Kidney epithelial cell (primary cell): ENCODE measurements around the gene PRR33. TPM values are rescaled to one million over a fixed set of nuclear protein-coding genes. Genes with fewer than 3 reads are reported as not detected.

Source experiments
- DNase-seq: peaks from one replicate; pipeline ENCODE4 v3.0.0-alpha.2; 2010; ENCODE audit warnings: low read depth
- H3K27me3 ChIP-seq: 2 replicates; pipeline ENCODE4 v1.6.0; 2011; ENCODE audit warnings: low read length; ENCODE audit not compliant: control insufficient read depth, insufficient read depth
- H3K36me3 ChIP-seq: 2 replicates; pipeline ENCODE4 v1.5.1; 2011; ENCODE audit warnings: low read length; ENCODE audit not compliant: control insufficient read depth, insufficient read depth
- H3K4me3 ChIP-seq: 2 replicates; pipeline ENCODE4 v1.5.1; 2011; ENCODE audit warnings: low read depth, mild to moderate bottlenecking, control low read depth, low read length
- total RNA-seq: library from RNA; depleted of rRNA; stranded (reverse); fragments of >200 nt; gene quantifications from 2 replicates; pipeline ENCODE4 v1.2.3, GENCODE V29; 2015
- TF ChIP-seq, protein P1 (sequence below): IDR thresholded peaks from 2 replicates; pipeline ENCODE4 v1.5.1; 2011; ENCODE audit warnings: mild to moderate bottlenecking, moderate library complexity, low read length, control low read depth, inconsistent platforms; ENCODE audit not compliant: insufficient read depth, poor library complexity, severe bottlenecking

PRR33 gene
- total RNA-seq, 1 donor from 2014 or later, result not detected

DNA sequence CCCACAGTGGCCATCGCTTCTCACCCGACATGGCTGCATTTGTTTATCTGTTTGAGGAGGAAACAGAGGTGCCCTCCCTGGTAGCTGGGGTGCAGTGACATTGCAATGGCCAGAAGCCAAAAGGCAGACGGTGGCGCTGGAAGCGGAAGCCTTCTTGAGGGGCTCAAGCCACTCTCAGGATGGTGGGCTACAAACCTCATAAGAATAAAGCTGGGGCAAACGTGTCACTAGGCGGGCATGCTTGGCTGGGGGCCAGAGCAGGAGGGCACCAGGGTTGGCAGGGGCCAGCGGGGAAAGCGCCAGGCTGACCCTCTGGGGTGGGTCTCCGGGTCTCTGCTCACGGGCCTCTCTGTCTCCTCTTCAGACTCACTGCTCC lies 40.4 kb upstream of the PRR33 start:
- TF ChIP-seq, protein P1, sequence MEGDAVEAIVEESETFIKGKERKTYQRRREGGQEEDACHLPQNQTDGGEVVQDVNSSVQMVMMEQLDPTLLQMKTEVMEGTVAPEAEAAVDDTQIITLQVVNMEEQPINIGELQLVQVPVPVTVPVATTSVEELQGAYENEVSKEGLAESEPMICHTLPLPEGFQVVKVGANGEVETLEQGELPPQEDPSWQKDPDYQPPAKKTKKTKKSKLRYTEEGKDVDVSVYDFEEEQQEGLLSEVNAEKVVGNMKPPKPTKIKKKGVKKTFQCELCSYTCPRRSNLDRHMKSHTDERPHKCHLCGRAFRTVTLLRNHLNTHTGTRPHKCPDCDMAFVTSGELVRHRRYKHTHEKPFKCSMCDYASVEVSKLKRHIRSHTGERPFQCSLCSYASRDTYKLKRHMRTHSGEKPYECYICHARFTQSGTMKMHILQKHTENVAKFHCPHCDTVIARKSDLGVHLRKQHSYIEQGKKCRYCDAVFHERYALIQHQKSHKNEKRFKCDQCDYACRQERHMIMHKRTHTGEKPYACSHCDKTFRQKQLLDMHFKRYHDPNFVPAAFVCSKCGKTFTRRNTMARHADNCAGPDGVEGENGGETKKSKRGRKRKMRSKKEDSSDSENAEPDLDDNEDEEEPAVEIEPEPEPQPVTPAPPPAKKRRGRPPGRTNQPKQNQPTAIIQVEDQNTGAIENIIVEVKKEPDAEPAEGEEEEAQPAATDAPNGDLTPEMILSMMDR, result no peak
- peaks cover 15% of the 10 kb centered on the region for H3K27me3 ChIP-seq
- no peaks in the 10 kb centered on the region for H3K36me3 ChIP-seq
- DNase-seq, result no peak
- H3K4me3 ChIP-seq, result no peak overlapping the region

DNA sequence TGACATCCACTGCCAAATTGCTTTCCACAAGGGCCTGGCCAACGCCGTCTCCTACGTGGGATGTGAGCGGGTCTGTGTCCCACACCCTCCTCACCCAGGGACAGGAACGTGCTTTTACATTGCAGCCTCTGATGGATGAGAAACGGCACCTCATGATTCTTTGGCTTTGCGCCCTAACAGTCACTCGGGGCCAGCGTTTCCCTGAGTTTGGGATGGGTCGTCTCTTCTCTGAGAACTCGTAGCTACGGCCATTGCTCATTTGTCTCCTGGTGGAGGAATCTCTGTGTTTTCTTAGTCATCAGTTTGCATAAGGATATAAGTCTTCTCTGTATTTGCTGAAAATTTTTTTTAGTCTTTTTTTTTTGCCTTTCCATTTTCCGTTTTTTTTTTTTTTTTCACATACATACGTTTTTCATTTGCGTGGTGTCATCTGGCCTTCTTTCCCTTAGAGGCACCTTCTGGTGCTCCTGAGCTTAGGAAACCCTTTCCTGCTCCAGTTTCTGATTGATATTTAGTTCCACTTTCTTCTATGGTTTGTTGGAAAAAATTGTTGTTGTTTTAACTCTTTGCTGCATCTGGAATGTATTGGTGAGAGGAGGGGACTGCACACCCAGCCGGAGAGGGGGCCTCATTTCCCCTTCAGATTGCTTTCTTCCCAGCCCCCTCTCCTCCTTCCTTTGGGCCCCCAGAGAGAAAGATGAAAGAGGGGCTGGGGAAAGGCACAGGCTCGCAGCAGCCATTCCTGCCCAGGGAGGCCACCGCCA lies 39.8 kb upstream of the PRR33 start:
- TF ChIP-seq, protein P1, result no peak
- Histone ChIP-seq H3K27me3 (peaks cover 15% of the 10 kb centered on the region), H3K36me3 (no peaks in the 10 kb centered on the region), H3K4me3 (no peak overlapping the region)
- DNase-seq, result no peak

DNA sequence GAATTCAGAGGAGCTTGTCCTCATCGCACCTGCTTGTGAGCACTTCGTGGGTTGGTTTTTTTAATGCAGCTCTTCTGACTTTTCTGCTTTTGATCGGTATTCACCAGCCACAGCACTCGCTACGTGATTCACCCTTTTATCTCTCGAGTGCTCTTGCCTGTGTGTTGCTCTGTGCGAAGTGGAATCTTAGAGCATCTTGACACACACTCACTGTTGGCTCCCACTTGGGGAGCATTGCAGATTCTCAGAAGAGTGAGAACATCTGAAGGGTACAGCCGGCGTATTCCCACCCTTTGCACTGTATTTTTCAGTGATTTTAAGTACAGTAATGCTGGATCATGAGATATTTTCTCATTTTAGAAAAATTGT lies 38.8 kb upstream of the PRR33 start:
- peaks cover 17% of the 10 kb centered on the region for H3K27me3 ChIP-seq
- H3K4me3 ChIP-seq, result no peak overlapping the region
- TF ChIP-seq, protein P1, result no peak
- DNase-seq, result no peak
- no peaks in the 10 kb centered on the region for H3K36me3 ChIP-seq

DNA sequence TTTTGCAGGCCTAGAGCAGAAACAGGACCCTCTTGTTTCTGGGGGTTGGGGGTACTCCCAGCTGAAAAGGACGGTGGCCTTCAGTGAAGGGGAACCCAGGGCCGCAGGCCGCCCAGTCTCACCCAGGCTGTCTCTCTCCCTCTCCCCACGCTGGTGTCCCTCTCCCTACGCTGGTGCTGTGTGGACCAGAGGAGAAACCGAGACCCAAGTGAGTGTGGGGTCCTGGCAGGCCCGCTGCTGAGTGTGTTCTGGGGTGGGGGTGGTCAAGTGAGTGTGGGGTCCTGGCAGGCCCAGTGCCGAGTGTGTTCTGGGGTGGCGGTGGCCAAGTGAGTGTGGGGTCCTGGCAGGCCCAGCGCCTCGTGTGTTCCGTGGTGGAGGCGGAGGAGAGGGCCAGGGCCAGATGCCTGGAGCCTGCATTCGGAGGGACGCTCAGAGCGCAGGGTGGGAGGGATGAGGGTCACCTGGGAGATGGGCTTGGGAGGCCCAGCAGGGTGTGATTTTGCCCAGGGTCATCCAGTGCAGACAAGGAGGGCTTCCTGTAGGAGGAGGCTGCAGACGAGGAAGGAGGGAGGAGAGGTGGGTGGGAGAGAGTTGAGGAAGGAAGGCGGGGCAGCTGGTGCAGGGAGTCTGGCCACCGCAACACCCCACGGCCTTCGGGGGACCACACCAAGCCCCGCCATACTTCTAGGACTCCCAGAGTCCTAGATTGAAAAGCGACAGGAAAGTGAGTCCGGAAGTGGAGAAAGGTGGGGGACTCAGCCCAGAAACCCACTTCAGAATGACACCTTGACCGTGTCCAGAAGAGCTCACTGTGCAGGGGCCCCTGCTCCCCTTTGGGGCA lies 38.1 kb upstream of the PRR33 start:
- TF ChIP-seq, protein P1, result no peak
- no peak overlapping the region for H3K4me3 ChIP-seq
- no peak for DNase-seq
- peaks cover 17% of the 10 kb centered on the region for H3K27me3 ChIP-seq
- no peaks in the 10 kb centered on the region for H3K36me3 ChIP-seq

DNA sequence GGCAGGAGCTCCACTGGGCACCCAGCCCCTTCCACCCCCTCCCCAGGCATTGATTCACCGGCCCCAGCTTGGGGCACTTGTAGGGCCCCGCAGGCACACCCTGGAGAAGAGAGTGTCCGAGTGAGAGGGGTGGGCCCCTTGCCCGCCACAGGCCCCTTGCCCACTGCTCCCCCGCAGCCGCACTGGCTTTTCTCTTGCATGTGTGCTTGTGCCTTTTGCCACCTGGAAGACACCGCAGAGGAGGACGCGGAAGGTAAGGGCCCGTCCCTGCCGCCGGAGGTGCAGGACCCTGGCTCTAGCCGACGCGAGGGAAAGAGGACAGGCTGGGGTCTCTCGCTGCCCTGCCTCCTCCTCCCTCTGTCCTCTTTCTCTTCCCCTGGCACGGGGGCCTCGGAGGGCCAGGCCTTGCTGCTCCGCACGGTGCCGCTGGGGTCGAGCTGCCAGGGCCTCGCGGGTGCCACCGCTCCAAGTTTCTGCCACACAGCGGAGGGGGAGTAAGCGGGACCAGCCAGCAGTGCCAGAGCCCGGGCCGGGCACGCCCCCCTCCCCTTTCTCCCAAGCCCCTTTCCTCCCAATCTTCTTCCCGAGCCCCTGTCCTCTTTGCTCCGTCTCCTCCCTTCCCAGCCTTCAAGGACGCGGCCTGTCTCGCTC lies 37.3 kb upstream of the PRR33 start:
- DNase-seq, result no peak
- Histone ChIP-seq H3K27me3 (peaks cover 20% of the 10 kb centered on the region), H3K36me3 (no peaks in the 10 kb centered on the region), H3K4me3 (no peak overlapping the region)
- TF ChIP-seq, protein P1, result no peak
